K562 (cell line): Measurements from ENCODE around the gene PRSS38. TPM values are rescaled to one million over a fixed set of nuclear protein-coding genes. Genes with fewer than 3 reads are reported as not detected.
A peak's percentile ranks its signal among the peaks of the same experiment; 100 is the strongest.

Source experiments
- ATAC-seq: fragments of 200-7000 bp; cut with Tn5 transposase; 3 replicates; pipeline ENCODE4 v1.9.1; 2020; ENCODE audit warnings: moderate library complexity
- BruUV-seq: library from RNA; stranded (reverse); fragments of 400-500 nt; replicated peaks from 2 replicates; lab custom pipeline; 2021; lab: Mats Ljungman, UMichigan
- CTCF ChIA-PET: fragments of 300-600 bp; formaldehyde crosslinking; extraction: SDS; loops from one replicate; lab custom pipeline; 2021; ENCODE audit warnings: low intra/inter-chr PET ratio; lab: Yijun Ruan, JAX
- POLR2A ChIA-PET: fragments of 300-600, 350-650 bp; sonication (Branson Sonifier 250); formaldehyde crosslinking; extraction: SDS; loops from one replicate; lab custom pipeline; 2021; ENCODE audit warnings: antibody characterized with exemption, inconsistent platforms; lab: Yijun Ruan, JAX
- DNase-seq, 4 experiments: peaks; one replicate each; pipeline versions ENCODE4 v3.0.0 to v3.0.0-alpha.2; 2011 to 2018; ENCODE audit warnings: low spot score in 3 of 4, mixed read lengths in 3 of 4; ENCODE audit errors: extremely low read depth in 1 of 4
- FAIRE-seq: peaks from 2 replicates; lab custom pipeline; 2011; peaks lifted over from hg19 to GRCh38; lab: Jason Lieb, UNC
- H2AFZ ChIP-seq: 2 replicates; pipeline ENCODE4 v1.6.0; 2011; ENCODE audit warnings: low read depth, low read length, control low read depth, inconsistent platforms
- H3K27ac ChIP-seq: fragments of 200-600 bp; 3 replicates; pipeline ENCODE4 v1.8.0; 2011; ENCODE audit warnings: low read depth, mild to moderate bottlenecking, control low read depth, inconsistent platforms, low read length, moderate library complexity, mixed read lengths; ENCODE audit errors: extremely low read depth
- H3K27me3 ChIP-seq, 2 experiments: fragments of 300-600 bp in 1 of 2; 2 replicates in 1 of 2; 3 replicates in 1 of 2; pipeline versions ENCODE4 v1.6.0 to v1.8.0; 2011; ENCODE audit warnings: inconsistent platforms in 2 of 2, low read length in 2 of 2, mild to moderate bottlenecking in 1 of 2, mixed read lengths in 1 of 2, moderate library complexity in 1 of 2; ENCODE audit not compliant: control insufficient read depth in 2 of 2, insufficient read depth in 2 of 2
- H3K36me3 ChIP-seq: fragments of 300-600 bp; 3 replicates; pipeline ENCODE4 v1.8.0; 2011; ENCODE audit warnings: mild to moderate bottlenecking, low read length, inconsistent platforms; ENCODE audit not compliant: control insufficient read depth, insufficient read depth
- H3K4me1 ChIP-seq, 2 experiments: fragments of 200-600 bp in 1 of 2; replicated peaks in 1 of 2; 2 replicates in 1 of 2; 3 replicates in 1 of 2; pipeline versions ENCODE4 v1.5.1 to v1.8.0; 2011; ENCODE audit warnings: inconsistent platforms in 2 of 2, low read length in 2 of 2, mild to moderate bottlenecking in 1 of 2, mixed read lengths in 1 of 2, moderate library complexity in 1 of 2; ENCODE audit not compliant: control insufficient read depth in 2 of 2, insufficient read depth in 2 of 2
- H3K4me2 ChIP-seq: 2 replicates; pipeline ENCODE4 v1.6.1; 2011; ENCODE audit warnings: low read length, control low read depth, inconsistent platforms, mixed read lengths; ENCODE audit not compliant: insufficient read depth
- H3K4me3 ChIP-seq: fragments of 200-600 bp; sonication (generic), shearing (Covaris generic); 2 replicates; pipeline ENCODE4 v1.5.1; 2016; ENCODE audit warnings: control low read depth, inconsistent platforms
- H3K79me2 ChIP-seq: fragments of 200-600 bp; 3 replicates; pipeline ENCODE4 v1.8.0; 2011; ENCODE audit warnings: low read length, inconsistent platforms; ENCODE audit not compliant: control insufficient read depth, insufficient read depth
- H3K9ac ChIP-seq, 2 experiments: 2 replicates each; pipeline versions ENCODE4 v1.6.0 to v1.6.1; 2011; ENCODE audit warnings: low read depth in 2 of 2, low read length in 2 of 2, control low read depth in 1 of 2, inconsistent platforms in 1 of 2, mild to moderate bottlenecking in 1 of 2, mixed read lengths in 1 of 2; ENCODE audit not compliant: insufficient read depth in 1 of 2
- H3K9me1 ChIP-seq: one replicate; pipeline ENCODE4 v1.6.0; 2011; ENCODE audit warnings: inconsistent platforms, mild to moderate bottlenecking, low read length, moderate library complexity; ENCODE audit not compliant: control insufficient read depth, insufficient read depth
- H3K9me3 ChIP-seq: replicated peaks from 2 replicates; pipeline ENCODE4 v1.5.1; 2011; ENCODE audit warnings: low read depth, low read length, inconsistent platforms; ENCODE audit not compliant: control insufficient read depth, insufficient read depth
- H4K20me1 ChIP-seq: replicated peaks from 2 replicates; pipeline ENCODE4 v1.6.1; 2011; ENCODE audit warnings: low read length, inconsistent platforms, mixed read lengths; ENCODE audit not compliant: control insufficient read depth, insufficient read depth
- EHMT2 ChIP-seq: fragments of 450-650 bp; IDR thresholded peaks from 2 replicates; pipeline ENCODE4 v1.6.1; 2018; ENCODE audit warnings: antibody characterized with exemption
- GTF2B ChIP-seq: IDR thresholded peaks from 2 replicates; pipeline ENCODE4 v1.6.1; 2011; ENCODE audit not compliant: insufficient read length; ENCODE audit errors: extremely low read depth
- HBP1 ChIP-seq: fragments of 450-650 bp; formaldehyde crosslinking; IDR thresholded peaks from 2 replicates; pipeline ENCODE4 v1.4.0; 2022; ENCODE audit warnings: missing genetic modification characterization
- ILF3 ChIP-seq: fragments of 450-650 bp; IDR thresholded peaks from 2 replicates; pipeline ENCODE4 v1.6.1; 2018; ENCODE audit warnings: antibody characterized with exemption, mild to moderate bottlenecking, moderate library complexity, borderline replicate concordance
- POLR2AphosphoS2 ChIP-seq: IDR thresholded peaks from 2 replicates; pipeline ENCODE4 v1.6.1; 2012; ENCODE audit warnings: low read length, improper control_type of control experiment
- RAD51 ChIP-seq: fragments of 450-650 bp; IDR thresholded peaks from 2 replicates; pipeline ENCODE4 v1.7.1; 2016; ENCODE audit warnings: low read depth, mild to moderate bottlenecking, borderline replicate concordance
- RBM39 ChIP-seq: fragments of 200-400 bp; formaldehyde crosslinking; optimal IDR thresholded peaks from 2 replicates; pipeline ENCODE3; 2018; ENCODE audit warnings: low read depth, low read length
- STAT5B ChIP-seq: fragments of 250-450 bp; sonication (Bioruptor Pico); IDR thresholded peaks from 2 replicates; pipeline ENCODE4 v1.8.0; 2021; ENCODE audit warnings: mild to moderate bottlenecking, inconsistent platforms
- STAT6 ChIP-seq: sonication (generic); formaldehyde crosslinking; IDR thresholded peaks from 2 replicates; pipeline ENCODE4 v1.8.1; 2023; ENCODE audit warnings: mild to moderate bottlenecking, missing genetic modification reagents
- THRA ChIP-seq: fragments of 450-650 bp; IDR thresholded peaks from 2 replicates; pipeline ENCODE4 v1.6.1; 2017; ENCODE audit warnings: mild to moderate bottlenecking, moderate library complexity
- ZBTB5 ChIP-seq: fragments of 450-650 bp; IDR thresholded peaks from 2 replicates; pipeline ENCODE4 v1.6.1; 2017; ENCODE audit warnings: antibody characterized with exemption
- ZNF75A ChIP-seq: fragments of 450-650 bp; formaldehyde crosslinking; IDR thresholded peaks from 2 replicates; pipeline ENCODE4 v1.4.0; 2020; ENCODE audit warnings: mild to moderate bottlenecking
- WGBS: fragments of 100-300 bp; shearing (Covaris generic); methylation state at CpG from one replicate; pipeline ENCODE4 v1.1.6; 2016; ENCODE audit warnings: low coverage, mixed read lengths; ENCODE audit not compliant: insufficient coverage; ENCODE audit errors: missing lambda C conversion rate; 5-methylcytosine and 5-hydroxymethylcytosine counted together
- in situ Hi-C: fragments of 300-500 bp; cut with MboI; formaldehyde crosslinking; loops from 4 replicates; pipeline ENCODE4 v1.15.0; 2018; ENCODE audit warnings: inconsistent platforms, mixed read lengths
- intact Hi-C: fragments of 100-400 bp; cut with micrococcal nuclease; formaldehyde crosslinking; loops from 2 replicates; pipeline ENCODE4 v1.14.2; 2022
- polyA plus RNA-seq, 8 experiments: library from polyadenylated mRNA; depleted of rRNA in 4 of 8; stranded (reverse) in 5 of 8; unstranded in 3 of 8; fragments of >200 nt; fragmentation: Nextera tagmentation in 2 of 8; fragmentation: Illumina TruSeq in 1 of 8; extraction: Ambion mirVana in 2 of 8; extraction: Trizol in 1 of 8; gene quantifications; 2 replicates each; pipeline versions ENCODE4 v1.2.1 to v1.2.3, GENCODE V29; 2011 to 2014; ENCODE audit warnings: inconsistent platforms in 1 of 8, missing spikeins in 1 of 8
- total RNA-seq, 7 experiments: library from RNA; depleted of rRNA in 6 of 7; stranded (reverse); fragments of >200 nt in 6 of 7; fragmentation: Illumina TruSeq in 2 of 7; extraction: Trizol in 2 of 7; gene quantifications; 2 replicates each; pipeline versions ENCODE4 v1.2.1 to v1.2.3, GENCODE V29; 2011 to 2021; ENCODE audit warnings: low replicate concordance in 1 of 7

Gene PRSS38
- total and polyA plus RNA-seq, 9 of the 15 experiments (the other 6 are each of a cell fraction or from before 2014, with no cell fraction given) = 0.09 to 0.14 TPM; not detected in 7

GRCh38 chr1:227782226-227782625 is 33.2 kb upstream of the PRSS38 start (continued):
- no peak for TF ChIP-seq ZBTB5
- no peak for TF ChIP-seq EHMT2
- TF ChIP-seq ILF3 = no peak

- ChIA-PET CTCF (no interaction called here), POLR2A (no interaction called here)
- no peaks in the 10 kb centered on the region for H3K9me1 ChIP-seq
- TF ChIP-seq ZNF75A (CRISPR knock-in tag) = no peak
- no peak for TF ChIP-seq RBM39
- TF ChIP-seq HBP1 (CRISPR knock-in tag) = no peak
- TF ChIP-seq GTF2B = no peak
- no peak for TF ChIP-seq POLR2AphosphoS2
- no peak for TF ChIP-seq STAT5B (CRISPR knock-in tag)
- no peak for TF ChIP-seq STAT6 (CRISPR knock-in tag)
- TF ChIP-seq RAD51 = no peak
- no peak for TF ChIP-seq THRA
Measured at GRCh38 chr1:227785094-227785804, 30.2 kb upstream of the PRSS38 start.

More at GRCh38 chr1:227785094-227785804, 30.2 kb upstream of the PRSS38 start:
- no peaks in the 10 kb centered on the region for H3K9me3 ChIP-seq
- in situ Hi-C loops (no loop called here), intact Hi-C loops (no loop called here)
- no peak overlapping the region for H3K4me2 ChIP-seq
- H3K79me2 ChIP-seq = no peaks in the 10 kb centered on the region
- peaks cover 4% of the 10 kb centered on the region; the same call in 1 of the 2 replicates for H4K20me1 ChIP-seq
- H3K9ac ChIP-seq = no peak overlapping the region
- H3K27ac ChIP-seq = no peak overlapping the region
- H3K27me3 ChIP-seq = peaks cover 2 to 13% of the 10 kb centered on the region in 2 experiments; a peak in 3 of 5 replicates
- peak; percentile 58 for FAIRE-seq
- DNase-seq = no peak
- no peak overlapping the region for H3K4me3 ChIP-seq
- WGBS = 41% methylated on average over 13 of the region's 13 CpGs
- no peak overlapping the region for H2AFZ ChIP-seq
- peaks cover 5 to 35% of the 10 kb centered on the region in 2 experiments; a peak in 3 of 5 replicates for H3K4me1 ChIP-seq
- BruUV-seq = no TSS peak
- no peak for ATAC-seq
- H3K36me3 ChIP-seq = peaks cover 16% of the 10 kb centered on the region; the same call in 1 of the 3 replicates
